HFFc6 (cell line): ENCODE results near the gene CTNNA3. TPM values are rescaled to one million over a fixed set of nuclear protein-coding genes. Genes with fewer than 3 reads are reported as not detected.

Experiments
- DNase-seq: peaks from one replicate; pipeline ENCODE4 v3.0.0-alpha.2; 2018
- H3K27ac Mint-ChIP-seq: 2 replicates; pipeline ENCODE4 v1.8.0; 2020; ENCODE audit warnings: mild to moderate bottlenecking, mixed read lengths
- H3K27me3 Mint-ChIP-seq: 2 replicates; pipeline ENCODE4 v1.8.0; 2021; ENCODE audit warnings: mild to moderate bottlenecking, moderate library complexity, mixed read lengths; ENCODE audit not compliant: insufficient read depth
- H3K36me3 Mint-ChIP-seq: 2 replicates; pipeline ENCODE4 v1.8.0; 2021; ENCODE audit warnings: low read depth, mixed read lengths
- H3K4me1 Mint-ChIP-seq: 2 replicates; pipeline ENCODE4 v1.8.0; 2020; ENCODE audit warnings: low read depth, mixed read lengths
- H3K4me3 Mint-ChIP-seq: 2 replicates; pipeline ENCODE4 v1.8.0; 2020; ENCODE audit warnings: mild to moderate bottlenecking, moderate library complexity, mixed read lengths
- H3K9me3 Mint-ChIP-seq: 2 replicates; pipeline ENCODE4 v1.8.0; 2020; ENCODE audit warnings: mild to moderate bottlenecking, mixed read lengths
- total RNA-seq, 6 experiments: library from RNA; stranded (reverse); fragmentation: NEBNext Ultra II Directional; extraction: Animal tissue kit (Norgen Biotek cat#: 25700); gene quantifications; 2 replicates in 1 of 6; 3 replicates in 5 of 6; pipeline ENCODE4 v1.2.3, GENCODE V29; 2021
- TF ChIP-seq, protein P1 (sequence below): fragments of 200-600 bp; sonication (generic); IDR thresholded peaks from 2 replicates; pipeline ENCODE4 v1.5.0; 2021; ENCODE audit warnings: antibody characterized with exemption, mild to moderate bottlenecking

The CTNNA3 gene
- total RNA-seq, 6 experiments from 2014 or later: not detected

DNA sequence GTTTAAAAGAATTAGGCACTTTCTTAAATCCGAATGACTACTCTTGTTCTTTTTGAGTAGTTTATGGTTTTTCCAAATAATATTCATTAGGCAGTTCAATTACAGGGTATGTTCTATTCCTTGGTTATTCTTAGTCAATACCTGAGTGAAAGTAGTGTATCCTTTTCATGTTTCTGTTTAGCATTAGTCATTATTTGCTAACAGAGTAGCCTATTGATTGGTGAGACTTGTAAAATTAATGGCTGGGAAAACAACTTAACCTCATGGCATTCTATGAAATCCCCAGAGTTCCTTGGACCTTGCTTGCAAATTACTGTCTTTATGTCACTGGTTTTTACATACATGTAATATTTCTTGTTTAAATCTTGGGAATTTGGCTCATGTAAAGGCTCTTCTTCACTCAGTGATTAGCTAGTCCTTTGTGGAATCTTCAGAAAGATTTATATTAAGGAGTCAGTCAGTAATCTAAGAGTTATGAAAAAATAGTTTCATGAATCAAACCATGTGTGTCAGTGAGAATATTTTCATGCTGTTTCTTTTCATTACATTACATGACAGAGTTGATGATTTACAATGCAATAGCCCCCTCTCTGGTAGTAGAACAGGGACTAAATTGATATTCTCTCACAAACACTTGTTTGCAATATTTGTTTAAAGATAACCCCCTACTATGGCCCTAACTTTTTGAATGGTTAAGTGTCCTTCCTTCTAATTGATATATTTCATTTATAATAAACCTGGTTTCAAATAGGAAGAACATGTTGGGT, 851.6 kb downstream of the CTNNA3 start:
- Mint-ChIP-seq H3K9me3 (no peaks in the 10 kb centered on the region), H3K27ac (no peak overlapping the region), H3K36me3 (no peaks in the 10 kb centered on the region), H3K27me3 (peaks cover 6% of the 10 kb centered on the region), H3K4me3 (no peak overlapping the region), H3K4me1 (peaks cover 11% of the 10 kb centered on the region)
- DNase-seq: no peak
- TF ChIP-seq, protein P1, sequence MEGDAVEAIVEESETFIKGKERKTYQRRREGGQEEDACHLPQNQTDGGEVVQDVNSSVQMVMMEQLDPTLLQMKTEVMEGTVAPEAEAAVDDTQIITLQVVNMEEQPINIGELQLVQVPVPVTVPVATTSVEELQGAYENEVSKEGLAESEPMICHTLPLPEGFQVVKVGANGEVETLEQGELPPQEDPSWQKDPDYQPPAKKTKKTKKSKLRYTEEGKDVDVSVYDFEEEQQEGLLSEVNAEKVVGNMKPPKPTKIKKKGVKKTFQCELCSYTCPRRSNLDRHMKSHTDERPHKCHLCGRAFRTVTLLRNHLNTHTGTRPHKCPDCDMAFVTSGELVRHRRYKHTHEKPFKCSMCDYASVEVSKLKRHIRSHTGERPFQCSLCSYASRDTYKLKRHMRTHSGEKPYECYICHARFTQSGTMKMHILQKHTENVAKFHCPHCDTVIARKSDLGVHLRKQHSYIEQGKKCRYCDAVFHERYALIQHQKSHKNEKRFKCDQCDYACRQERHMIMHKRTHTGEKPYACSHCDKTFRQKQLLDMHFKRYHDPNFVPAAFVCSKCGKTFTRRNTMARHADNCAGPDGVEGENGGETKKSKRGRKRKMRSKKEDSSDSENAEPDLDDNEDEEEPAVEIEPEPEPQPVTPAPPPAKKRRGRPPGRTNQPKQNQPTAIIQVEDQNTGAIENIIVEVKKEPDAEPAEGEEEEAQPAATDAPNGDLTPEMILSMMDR: peak; percentile 14; the same call in 1 of the 2 replicates

GRCh38 chr10:66843396-66843795, 852.6 kb downstream of the CTNNA3 start:
- TF ChIP-seq, protein P1: no peak
- Mint-ChIP-seq H3K4me3 (no peak overlapping the region), H3K27ac (no peak overlapping the region), H3K36me3 (no peaks in the 10 kb centered on the region), H3K9me3 (no peaks in the 10 kb centered on the region), H3K27me3 (peaks cover 6% of the 10 kb centered on the region), H3K4me1 (peaks cover 13% of the 10 kb centered on the region)
- no peak for DNase-seq

DNA sequence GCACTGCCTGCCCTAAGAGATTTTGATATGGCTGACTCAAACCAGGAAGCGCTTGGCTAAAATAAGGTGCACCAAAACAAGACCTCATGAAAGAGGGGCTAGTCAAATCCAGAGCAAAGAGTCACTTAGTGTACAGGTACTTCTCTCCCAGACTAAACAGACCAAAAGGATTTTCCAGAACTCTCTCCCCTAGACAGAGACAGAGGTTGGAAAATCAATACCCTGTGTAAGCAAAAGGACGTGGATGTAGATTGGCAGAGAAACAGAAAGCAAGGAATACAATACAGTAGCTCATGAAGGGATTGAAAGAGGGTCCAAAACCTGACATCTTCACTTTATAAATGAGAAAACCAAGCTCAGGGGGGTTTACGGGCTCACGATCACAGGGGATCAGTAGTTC, 853.1 kb downstream of the CTNNA3 start:
- no peak for DNase-seq
- no peak overlapping the region for H3K4me3 Mint-ChIP-seq
- peaks cover 6% of the 10 kb centered on the region for H3K27me3 Mint-ChIP-seq
- no peak overlapping the region for H3K27ac Mint-ChIP-seq
- peaks cover 18% of the 10 kb centered on the region for H3K4me1 Mint-ChIP-seq
- H3K9me3 Mint-ChIP-seq: no peaks in the 10 kb centered on the region
- TF ChIP-seq, protein P1: no peak
- no peaks in the 10 kb centered on the region for H3K36me3 Mint-ChIP-seq

- H3K27me3 Mint-ChIP-seq: peaks cover 6% of the 10 kb centered on the region
- TF ChIP-seq, protein P1: no peak
- no peaks in the 10 kb centered on the region for H3K9me3 Mint-ChIP-seq
- H3K27ac Mint-ChIP-seq: no peak overlapping the region
- H3K4me1 Mint-ChIP-seq: peaks cover 23% of the 10 kb centered on the region
- no peaks in the 10 kb centered on the region for H3K36me3 Mint-ChIP-seq
- DNase-seq: no peak
- H3K4me3 Mint-ChIP-seq: no peak overlapping the region
Measured at GRCh38 chr10:66842371-66842770, 853.6 kb downstream of the CTNNA3 start.

GRCh38 chr10:66838656-66839055, 857.3 kb downstream of the CTNNA3 start:
- Mint-ChIP-seq H3K36me3 (no peaks in the 10 kb centered on the region), H3K4me3 (no peak overlapping the region), H3K9me3 (no peaks in the 10 kb centered on the region), H3K27me3 (peaks cover 6% of the 10 kb centered on the region), H3K4me1 (peaks cover 49% of the 10 kb centered on the region), H3K27ac (no peak overlapping the region)
- DNase-seq: no peak
- TF ChIP-seq, protein P1: no peak
